Stimulated activated memory B cell treated with anti-CD40 and anti-IgM and Interleukin-4, amounts not matched to agents 10 μg/mL and 1 μg/mL and 100 μg/mL, for 72 hours (primary cell): Measurements from ENCODE around the gene SMIM30.

Source experiments
- ATAC-seq: fragments of 150-1000 bp; cut with Tn5 transposase; 2 replicates; pipeline ENCODE4 v1.10.0; 2021
- H3K27ac Mint-ChIP-seq: one replicate; pipeline ENCODE4 v1.8.0; 2022; ENCODE audit warnings: mild to moderate bottlenecking, mixed read lengths
- H3K27me3 Mint-ChIP-seq: one replicate; pipeline ENCODE4 v1.8.0; 2022; ENCODE audit warnings: mixed read lengths
- H3K36me3 Mint-ChIP-seq: one replicate; pipeline ENCODE4 v1.8.0; 2022; ENCODE audit warnings: mixed read lengths
- H3K4me1 Mint-ChIP-seq: one replicate; pipeline ENCODE4 v1.8.0; 2022; ENCODE audit warnings: mixed read lengths
- H3K4me3 Mint-ChIP-seq: one replicate; pipeline ENCODE4 v1.8.0; 2022; ENCODE audit warnings: mild to moderate bottlenecking, moderate library complexity, mixed read lengths
- H3K9me3 Mint-ChIP-seq: one replicate; pipeline ENCODE4 v1.8.0; 2022; ENCODE audit warnings: mixed read lengths

Gene SMIM30

GRCh38 chr7:113085781-113086390 is 32.5 kb downstream of the SMIM30 start:
- H3K27ac Mint-ChIP-seq = no peak overlapping the region
- peaks cover 38% of the 10 kb centered on the region for H3K27me3 Mint-ChIP-seq
- H3K9me3 Mint-ChIP-seq = no peaks in the 10 kb centered on the region
- H3K4me1 Mint-ChIP-seq = peaks cover 11% of the 10 kb centered on the region
- peak overlapping the region; percentile 62 for H3K4me3 Mint-ChIP-seq
- no peak for ATAC-seq
- H3K36me3 Mint-ChIP-seq = no peaks in the 10 kb centered on the region

- no peak overlapping the region for H3K27ac Mint-ChIP-seq
- H3K4me1 Mint-ChIP-seq = peaks cover 11% of the 10 kb centered on the region
- no peak overlapping the region for H3K4me3 Mint-ChIP-seq
- H3K9me3 Mint-ChIP-seq = no peaks in the 10 kb centered on the region
- no peak for ATAC-seq
- H3K27me3 Mint-ChIP-seq = peaks cover 38% of the 10 kb centered on the region
- H3K36me3 Mint-ChIP-seq = no peaks in the 10 kb centered on the region
Measured at GRCh38 chr7:113084496-113085172, 33.7 kb downstream of the SMIM30 start.

- ATAC-seq = no peak
- no peaks in the 10 kb centered on the region for H3K9me3 Mint-ChIP-seq
- no peaks in the 10 kb centered on the region for H3K36me3 Mint-ChIP-seq
- H3K27me3 Mint-ChIP-seq = peaks cover 38% of the 10 kb centered on the region
- H3K4me1 Mint-ChIP-seq = peaks cover 11% of the 10 kb centered on the region
- no peak overlapping the region for H3K27ac Mint-ChIP-seq
- H3K4me3 Mint-ChIP-seq = no peak overlapping the region
Measured at GRCh38 chr7:113083816-113084495, 34.4 kb downstream of the SMIM30 start.

GRCh38 chr7:113083132-113083815 is 35.1 kb downstream of the SMIM30 start:
- no peak overlapping the region for H3K27ac Mint-ChIP-seq

GRCh38 chr7:113078331-113078730 is 40.0 kb downstream of the SMIM30 start:
- H3K36me3 Mint-ChIP-seq = no peaks in the 10 kb centered on the region
- H3K9me3 Mint-ChIP-seq = no peaks in the 10 kb centered on the region
- H3K27me3 Mint-ChIP-seq = no peaks in the 10 kb centered on the region
- no peaks in the 10 kb centered on the region for H3K4me1 Mint-ChIP-seq
- no peak overlapping the region for H3K4me3 Mint-ChIP-seq
- no peak overlapping the region for H3K27ac Mint-ChIP-seq
- no peak for ATAC-seq

More at GRCh38 chr7:113083132-113083815, 35.1 kb downstream of the SMIM30 start:
- Mint-ChIP-seq H3K9me3 (no peaks in the 10 kb centered on the region), H3K36me3 (no peaks in the 10 kb centered on the region), H3K27me3 (peaks cover 38% of the 10 kb centered on the region), H3K4me3 (no peak overlapping the region), H3K4me1 (peaks cover 11% of the 10 kb centered on the region)
- no peak for ATAC-seq

- Mint-ChIP-seq H3K27me3 (no peaks in the 10 kb centered on the region), H3K9me3 (no peaks in the 10 kb centered on the region), H3K27ac (no peak overlapping the region), H3K36me3 (no peaks in the 10 kb centered on the region), H3K4me3 (no peak overlapping the region), H3K4me1 (no peaks in the 10 kb centered on the region)
- no peak for ATAC-seq
Measured at GRCh38 chr7:113076703-113077102, 41.7 kb downstream of the SMIM30 start.

- ATAC-seq = no peak
- no peaks in the 10 kb centered on the region for H3K27me3 Mint-ChIP-seq
- no peaks in the 10 kb centered on the region for H3K4me1 Mint-ChIP-seq
- H3K9me3 Mint-ChIP-seq = no peaks in the 10 kb centered on the region
- no peaks in the 10 kb centered on the region for H3K36me3 Mint-ChIP-seq
- H3K4me3 Mint-ChIP-seq = no peak overlapping the region
- H3K27ac Mint-ChIP-seq = no peak overlapping the region
Measured at GRCh38 chr7:113071465-113071864, 46.9 kb downstream of the SMIM30 start.
